A549 (cell line): ENCODE results near the gene MPI.

ENCODE experiments used
- CTCF ChIP-seq: fragments of >200 bp; sonication (Bioruptor Twin); formaldehyde crosslinking; IDR thresholded peaks from 3 replicates; pipeline ENCODE4 v1.5.1; 2016
- SREBF2 ChIP-seq: fragments of 450-650 bp; IDR thresholded peaks from 2 replicates; pipeline ENCODE4 v1.6.1; 2014; ENCODE audit warnings: mild to moderate bottlenecking, moderate library complexity

GRCh38 chr15:74854453-74855022 lies 35.3 kb upstream of the MPI start:
- TF ChIP-seq CTCF (no peak), SREBF2 (no peak)
